ENCODE results near the gene CRACR2A.

The CRACR2A gene

DNA sequence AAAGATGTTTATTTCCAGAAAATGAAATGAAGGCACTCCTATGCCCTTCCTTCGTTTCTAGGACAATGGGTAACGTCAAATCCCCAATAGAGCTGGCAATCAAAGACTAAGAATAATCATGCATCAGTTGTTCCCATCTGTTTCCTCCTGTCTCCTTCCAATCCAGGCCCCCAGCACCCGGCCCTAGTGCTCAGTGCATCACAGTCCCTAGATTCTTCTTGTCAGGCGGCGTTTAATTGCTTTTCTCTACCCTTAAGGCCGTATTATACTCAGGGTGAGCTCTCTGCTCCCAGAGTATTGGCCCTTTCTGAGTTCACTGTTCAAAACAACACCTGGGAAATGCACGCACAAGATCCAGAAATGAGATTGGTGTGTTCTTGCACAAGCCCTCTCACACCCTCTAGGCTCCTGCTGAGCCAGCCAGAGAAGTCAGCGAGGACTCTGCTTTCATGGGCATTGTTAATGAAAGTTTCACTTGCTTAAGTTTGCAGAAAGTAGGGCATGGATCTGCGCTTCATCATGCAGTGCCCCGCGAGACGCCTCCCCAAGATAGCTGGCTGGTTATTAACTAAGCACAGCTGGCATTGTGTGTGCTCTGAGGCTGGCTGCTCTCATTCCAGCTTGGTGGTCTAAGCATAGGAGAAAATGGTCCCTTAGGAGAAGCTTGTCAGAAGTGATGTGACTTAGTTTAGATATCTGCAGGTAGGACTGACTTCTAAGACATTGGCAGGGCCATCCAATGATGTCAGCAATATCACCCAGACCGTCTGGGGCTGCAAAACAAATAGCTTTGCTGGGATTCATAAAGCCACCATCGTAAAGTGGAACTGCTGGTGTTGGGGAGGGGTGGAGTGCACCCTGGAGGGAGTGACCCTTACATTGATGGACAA is 28.7 kb downstream of the CRACR2A start:
- no peak for DNase-seq

- DNase-seq, result no peak
Measured at GRCh38 chr12:3722368-3722767, 30.5 kb downstream of the CRACR2A start.

DNA sequence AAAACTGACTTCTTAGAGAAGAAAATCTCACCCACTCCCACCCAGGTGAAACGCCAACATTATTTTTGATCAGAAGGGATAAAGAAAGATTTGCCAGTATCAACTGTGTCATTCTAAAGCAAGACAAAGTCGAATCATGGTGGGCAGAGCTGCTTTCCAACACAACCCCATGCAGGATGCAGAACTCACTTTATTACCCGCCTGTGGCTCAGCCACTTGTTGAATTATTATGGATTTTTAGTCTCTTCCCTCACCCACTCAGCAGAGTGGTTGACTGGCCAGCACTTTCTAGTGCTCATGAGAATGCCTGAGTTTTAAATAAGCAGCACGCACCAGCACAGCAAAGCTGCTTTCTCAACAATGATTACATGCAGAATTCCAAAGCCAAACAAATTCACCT is 32.1 kb downstream of the CRACR2A start:
- DNase-seq, result no peak

GRCh38 chr12:3718100-3718499 is 34.8 kb downstream of the CRACR2A start:
- DNase-seq, result no peak

GRCh38 chr12:3717283-3717898 is 35.5 kb downstream of the CRACR2A start:
- DNase-seq, result no peak

DNA sequence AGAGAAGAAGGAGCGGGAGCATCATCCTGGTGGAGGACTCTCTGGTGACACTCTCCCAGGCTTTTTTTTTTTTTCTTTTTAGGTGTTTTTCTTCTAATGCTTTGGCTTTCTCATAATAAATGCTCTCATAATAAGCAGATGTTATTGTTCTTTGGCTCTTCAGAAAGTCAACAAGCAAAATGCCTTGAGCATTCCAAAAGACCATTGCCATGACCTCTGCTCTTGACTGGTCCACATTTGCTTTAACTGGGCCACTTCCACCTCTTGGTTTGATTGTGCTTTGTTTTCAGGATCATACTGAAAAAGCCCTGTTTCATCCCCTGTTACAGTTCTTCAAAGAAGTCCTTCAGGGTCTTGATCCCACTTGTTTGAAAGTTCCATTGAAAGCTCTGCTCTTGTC is 36.9 kb downstream of the CRACR2A start:
- no peak for DNase-seq

DNA sequence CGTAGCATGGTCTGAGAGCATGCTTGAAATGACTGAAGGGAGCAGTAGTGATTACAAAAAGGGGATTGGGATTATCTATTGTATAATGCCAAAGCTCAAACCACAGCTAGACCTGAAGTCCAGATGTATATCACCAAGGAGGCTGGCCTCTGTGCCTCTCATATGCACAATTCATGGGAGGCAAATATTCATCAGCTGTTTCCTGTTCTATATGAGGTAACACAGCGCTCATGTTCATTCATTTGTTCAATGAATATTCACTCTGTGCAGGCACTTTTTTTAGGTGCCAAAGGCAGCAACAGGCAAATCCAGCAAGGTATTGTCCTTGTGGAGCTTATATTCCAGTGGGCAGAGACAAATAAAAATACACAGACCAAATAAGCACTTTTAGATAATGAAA is 39.0 kb downstream of the CRACR2A start:
- DNase-seq, result no peak

DNA sequence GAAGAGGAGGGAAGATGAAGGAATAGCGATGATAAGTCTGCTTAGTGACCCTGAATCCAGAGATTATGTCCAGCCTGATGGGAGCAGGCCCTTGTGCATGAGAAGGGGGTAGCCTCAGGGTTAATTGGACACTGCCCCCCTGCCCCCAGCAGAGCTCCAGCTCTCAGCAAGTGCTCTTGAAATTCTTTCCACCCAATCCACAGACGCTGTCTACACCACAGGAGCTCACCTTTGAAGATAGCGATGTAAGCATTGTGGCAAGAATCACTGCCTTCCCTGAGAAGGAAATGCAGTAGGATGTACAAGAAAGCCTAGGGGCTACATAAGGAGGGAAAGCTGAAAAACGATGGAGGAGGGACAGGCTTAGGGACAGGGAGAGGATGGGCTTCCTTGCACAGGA is 39.4 kb downstream of the CRACR2A start:
- DNase-seq, result no peak

DNA sequence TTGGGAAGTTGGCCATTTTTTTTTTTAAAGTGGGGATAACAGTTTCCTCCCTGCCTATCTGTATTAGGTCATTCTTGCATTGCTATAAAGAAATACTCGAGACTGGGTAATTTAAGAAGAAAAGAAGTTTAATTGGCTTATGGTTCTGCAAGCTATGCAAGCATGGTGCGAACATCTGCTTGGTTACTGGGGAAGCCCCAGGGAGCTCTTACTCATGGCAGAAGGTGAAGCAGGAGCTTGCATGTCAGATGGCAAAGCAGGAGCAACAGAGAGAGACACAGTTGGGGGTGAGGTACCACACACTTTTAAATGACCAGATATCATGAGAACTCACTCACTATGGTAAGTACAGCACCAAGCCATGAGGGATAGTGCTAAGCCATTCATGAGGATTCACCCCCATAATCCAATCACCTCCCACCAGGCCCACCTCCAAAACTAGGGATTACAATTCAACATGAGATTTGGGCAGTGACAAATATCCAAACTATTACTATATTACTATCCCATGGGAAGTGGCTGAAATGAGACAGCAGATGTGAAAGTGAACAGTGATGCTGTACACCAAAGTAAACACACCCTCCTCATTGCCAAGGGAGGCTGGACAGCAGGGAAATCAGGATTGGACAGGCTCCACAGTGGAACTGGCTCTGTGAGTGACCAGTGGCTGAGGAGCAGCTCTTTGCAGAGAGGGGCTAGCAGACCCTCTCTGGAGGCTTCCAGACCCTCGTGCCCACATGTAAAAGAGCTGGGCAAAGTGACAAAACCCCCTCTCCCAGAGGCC is 40.5 kb downstream of the CRACR2A start:
- no peak for DNase-seq

GRCh38 chr12:3705354-3705675 is 47.6 kb downstream of the CRACR2A start:
- no peak for DNase-seq

DNA sequence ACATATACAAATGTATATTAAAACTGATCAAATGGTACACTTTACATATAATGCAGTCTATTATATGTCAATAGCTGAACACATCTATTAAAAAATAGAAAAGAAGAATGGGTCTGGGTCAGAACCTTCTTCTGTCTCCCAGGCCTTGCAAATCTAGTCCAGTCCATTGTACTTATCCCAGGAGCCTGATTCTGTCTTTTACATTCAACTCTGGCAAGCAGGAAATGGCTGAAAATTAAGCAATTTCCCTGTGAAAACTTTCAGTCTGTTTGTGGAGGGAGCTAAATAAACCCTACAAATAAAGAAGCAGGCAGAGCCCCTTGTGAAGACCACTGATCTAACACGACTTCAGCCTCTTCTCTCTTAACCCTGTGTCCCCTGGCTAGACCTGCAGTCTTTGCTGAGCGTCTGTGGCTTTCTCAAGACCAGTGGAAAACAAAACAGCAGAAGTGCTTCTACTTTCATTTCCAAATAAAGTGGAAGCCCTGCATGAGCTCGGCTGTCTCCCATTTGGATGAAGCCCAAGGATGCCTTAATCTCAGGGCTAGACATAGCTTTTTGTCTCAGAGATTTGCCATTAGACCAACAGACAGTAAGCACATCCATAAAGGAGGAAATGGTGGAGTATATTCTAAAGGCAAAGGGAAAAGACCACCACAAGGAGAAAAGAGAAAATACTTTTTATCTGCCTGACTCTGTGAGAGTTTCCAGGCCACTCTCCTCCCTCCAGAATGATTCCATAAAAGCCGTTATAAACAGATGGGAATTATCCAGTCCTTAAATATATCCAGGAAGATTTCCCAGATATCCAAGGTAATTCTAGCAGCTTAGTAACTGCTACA is 48.2 kb downstream of the CRACR2A start:
- no peak for DNase-seq

GRCh38 chr12:3700861-3701260 is 52.0 kb downstream of the CRACR2A start:
- no peak for DNase-seq

- peak; percentile 99 for DNase-seq
Measured at GRCh38 chr12:3698218-3698974, 54.5 kb downstream of the CRACR2A start.

DNA sequence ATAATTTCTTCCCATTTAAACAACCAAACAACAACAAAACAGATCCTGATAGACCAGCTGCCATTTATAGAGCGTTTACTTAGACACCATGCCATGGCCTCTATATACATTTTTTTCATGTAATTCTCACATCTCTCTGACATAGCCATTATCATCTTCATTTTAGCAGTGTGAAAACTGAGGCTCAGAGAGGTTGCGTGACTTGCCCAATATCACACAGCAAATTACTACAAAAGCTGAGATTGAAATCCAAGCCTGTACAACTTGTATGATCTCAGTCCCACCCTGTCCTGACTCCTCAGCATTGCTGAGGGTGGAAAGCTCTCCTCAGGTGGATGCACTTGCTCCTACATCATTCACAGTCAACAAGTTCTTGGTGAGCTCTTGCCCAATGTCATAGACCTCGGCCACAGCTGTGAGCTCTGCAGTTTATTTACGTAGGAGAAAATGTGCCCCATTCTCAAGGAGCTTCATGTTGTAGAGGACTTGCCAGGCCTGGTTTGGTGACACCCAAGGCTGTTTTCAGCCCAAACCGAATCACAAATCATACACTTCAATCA is 55.5 kb downstream of the CRACR2A start:
- DNase-seq, result no peak

GRCh38 chr12:3694673-3695072 is 58.2 kb downstream of the CRACR2A start:
- DNase-seq, result no peak

- no peak for DNase-seq
Measured at GRCh38 chr12:3692616-3693365, 60.1 kb downstream of the CRACR2A start.

DNA sequence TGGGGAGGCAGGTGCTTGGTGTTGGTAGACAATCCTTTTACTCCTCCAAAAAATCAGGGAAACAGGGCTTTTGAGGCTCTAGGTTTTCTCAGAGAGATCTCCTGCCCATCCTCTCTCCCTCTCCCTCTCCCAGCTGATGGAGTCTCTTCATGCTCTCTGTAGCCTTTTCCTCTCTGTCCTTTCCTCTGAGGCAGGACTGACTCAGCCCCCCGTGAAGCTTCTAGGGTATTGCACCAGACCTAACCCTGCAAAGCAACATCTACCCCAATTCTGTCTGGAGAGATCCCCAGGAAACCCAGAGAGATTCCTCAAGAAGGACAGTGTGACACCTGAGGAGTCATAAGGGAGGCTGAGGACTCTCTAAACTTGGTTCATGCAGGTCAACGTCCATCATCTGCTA is 66.4 kb downstream of the CRACR2A start:
- no peak for DNase-seq

DNA sequence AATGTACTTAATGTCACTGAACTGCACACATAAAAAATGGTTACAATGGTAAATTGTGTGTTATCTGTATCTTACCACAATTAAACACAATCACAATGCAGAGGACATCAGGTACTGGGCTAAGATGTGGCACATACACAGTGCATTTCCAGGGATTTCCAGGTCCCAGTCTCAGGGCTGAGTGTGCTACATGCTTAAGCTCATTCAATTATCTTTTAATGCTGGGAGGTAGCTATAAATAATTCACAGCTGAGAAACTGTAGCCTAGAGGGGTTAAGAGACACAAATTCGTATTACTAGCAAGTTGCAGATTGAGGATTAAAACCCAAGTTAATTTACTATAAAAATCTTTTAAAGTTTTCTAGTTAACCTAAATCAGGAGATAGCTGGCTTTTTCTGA is 67.1 kb downstream of the CRACR2A start:
- no peak for DNase-seq

DNA sequence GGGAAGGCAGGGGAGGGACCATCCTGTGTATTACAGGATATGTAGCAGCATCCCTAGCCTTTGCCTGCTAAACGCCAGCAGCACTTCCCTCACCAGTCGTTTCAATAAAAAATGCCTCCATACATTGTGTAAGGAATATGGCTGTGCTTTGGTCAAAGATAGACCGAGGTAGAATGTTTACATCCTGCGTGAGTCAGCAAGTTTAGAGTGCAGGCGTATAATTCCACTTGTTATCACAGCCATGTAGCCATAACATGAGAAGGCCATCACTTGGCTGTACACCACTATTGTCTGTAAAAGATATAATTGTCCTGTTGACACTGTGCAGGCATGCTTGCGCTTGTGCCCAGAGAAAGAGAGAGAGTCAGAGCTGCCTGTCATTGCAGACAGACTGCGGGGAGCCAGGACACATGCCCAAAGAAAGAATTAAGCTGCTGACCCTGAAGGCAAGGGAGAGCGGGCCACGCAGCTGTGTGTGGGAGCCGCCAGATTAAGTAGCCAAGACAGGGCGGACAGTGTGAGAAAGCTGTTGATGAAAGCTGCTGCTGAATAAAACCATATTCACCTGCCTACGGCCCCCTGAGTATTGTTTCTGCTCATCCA is 68.4 kb downstream of the CRACR2A start:
- no peak for DNase-seq

- no peak for DNase-seq
Measured at GRCh38 chr12:3683670-3684069, 69.2 kb downstream of the CRACR2A start.

GRCh38 chr12:3681595-3682061 is 71.3 kb downstream of the CRACR2A start:
- DNase-seq, result no peak

Data from NCI-H1092 treated with DMSO at 0.1 percent for 48 hours (cell line).